HG02623 (cell line): ENCODE measurements around the gene ADGRL3.
"Not testable (repeated sequence)": the region's sequence is repeated elsewhere in the genome, so short reads cannot be mapped to it uniquely, and the experiment has no call there.

Source experiments
- ATAC-seq: cut with Tn5 transposase; IDR thresholded peaks from one replicate; pipeline ENCODE4 v1.9.1; 2021; ENCODE audit warnings: moderate library complexity; ENCODE audit not compliant: unreplicated experiment

The ADGRL3 gene

GRCh38 chr4:61771056-61771455 lies 570.9 kb downstream of the ADGRL3 start:
- no peak for ATAC-seq

GRCh38 chr4:61772126-61772525 lies 572.0 kb downstream of the ADGRL3 start:
- no peak for ATAC-seq

DNA sequence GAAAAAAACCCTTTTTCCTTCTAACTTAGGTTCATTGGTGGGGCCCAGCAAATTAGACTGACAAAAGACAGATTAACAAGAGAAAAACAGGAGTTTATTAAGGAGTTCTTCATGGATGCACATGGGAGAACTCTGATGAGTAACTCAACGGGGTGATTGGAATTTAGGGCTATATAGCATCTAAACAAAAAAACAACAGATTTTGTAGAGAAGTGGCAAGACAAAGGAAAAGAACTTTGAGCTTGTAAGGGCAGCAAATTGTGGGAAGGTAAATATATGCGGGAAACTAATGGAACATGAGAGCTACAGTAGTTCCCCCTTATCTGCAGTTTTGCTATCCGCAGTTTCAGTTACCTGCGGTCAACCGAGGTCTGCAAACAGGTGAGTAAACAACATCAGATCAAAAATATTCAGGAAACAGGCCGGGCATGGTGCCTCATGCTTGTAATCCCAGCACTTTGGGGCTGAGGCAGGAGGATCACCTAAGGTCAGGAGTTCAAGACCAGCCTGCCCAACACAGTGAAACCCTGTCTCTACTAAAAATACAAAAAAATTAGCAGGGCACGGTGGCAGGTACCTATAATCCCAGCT lies 573.6 kb downstream of the ADGRL3 start:
- no peak for ATAC-seq

- no peak for ATAC-seq
These were observed 582.0 kb downstream of the ADGRL3 start for GRCh38 chr4:61782133-61782532.

DNA sequence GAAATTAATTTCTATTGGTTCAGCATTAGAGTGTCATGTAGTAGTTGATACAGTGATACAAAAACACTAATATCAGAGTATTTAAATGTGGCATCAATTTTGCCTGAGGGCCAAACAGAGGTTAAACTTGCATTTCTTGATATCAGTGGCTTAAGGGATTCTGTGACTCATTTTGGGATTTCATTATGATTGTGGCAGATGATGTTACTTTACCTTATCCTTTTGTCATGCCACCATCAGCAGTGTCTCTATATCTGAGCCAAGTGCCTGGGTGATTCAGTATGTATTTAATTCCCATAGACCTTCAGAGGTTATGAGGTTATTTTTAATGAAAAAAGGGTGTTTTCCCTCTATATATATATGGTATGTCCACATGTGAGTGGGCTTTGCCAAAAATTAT lies 582.9 kb downstream of the ADGRL3 start:
- peak; percentile 91 for ATAC-seq

GRCh38 chr4:61785761-61786160 lies 585.6 kb downstream of the ADGRL3 start:
- ATAC-seq, result no peak

DNA sequence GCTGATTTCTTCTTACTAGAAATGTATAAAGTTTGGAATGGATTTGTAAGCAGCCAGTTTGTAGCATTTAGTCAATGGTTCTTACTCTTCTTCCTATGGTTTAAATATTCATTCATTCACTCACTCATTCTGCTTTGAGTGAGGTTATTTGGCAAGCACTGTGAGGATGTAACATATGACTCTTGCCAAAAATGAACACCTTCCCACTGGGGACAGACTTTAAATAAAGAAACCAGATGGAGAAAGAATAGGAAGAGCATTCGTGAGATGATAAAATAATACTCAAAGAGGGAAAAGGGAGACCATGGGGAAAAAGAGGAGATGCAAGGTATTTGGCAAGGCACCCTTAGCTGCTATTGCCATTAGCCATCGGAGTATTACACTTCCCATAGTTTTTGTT lies 586.1 kb downstream of the ADGRL3 start:
- ATAC-seq, result no peak

GRCh38 chr4:61795998-61796397 lies 595.9 kb downstream of the ADGRL3 start:
- no peak for ATAC-seq

GRCh38 chr4:61799794-61800193 lies 599.7 kb downstream of the ADGRL3 start:
- no peak for ATAC-seq

DNA sequence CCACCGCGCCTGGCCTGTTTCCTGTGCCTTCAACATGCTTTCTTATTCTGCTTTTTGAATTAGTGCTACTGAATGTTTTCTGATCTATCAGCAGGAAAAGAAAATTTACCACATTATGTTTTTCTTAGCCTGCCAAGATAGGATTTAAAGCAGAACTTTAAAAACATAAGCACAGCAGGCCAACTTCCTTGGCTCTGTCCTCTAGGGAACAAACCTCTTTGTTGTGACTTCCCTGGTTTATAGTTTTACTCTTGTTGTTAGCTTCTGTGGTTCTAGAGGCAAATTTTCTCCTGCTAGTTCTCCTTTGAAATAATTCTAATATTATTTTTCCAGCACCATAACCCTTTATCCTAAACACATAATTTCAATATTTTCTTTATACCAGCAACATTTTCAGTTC lies 605.1 kb downstream of the ADGRL3 start:
- no peak for ATAC-seq

- no peak for ATAC-seq
These were observed 605.9 kb downstream of the ADGRL3 start for GRCh38 chr4:61805979-61806378.

DNA sequence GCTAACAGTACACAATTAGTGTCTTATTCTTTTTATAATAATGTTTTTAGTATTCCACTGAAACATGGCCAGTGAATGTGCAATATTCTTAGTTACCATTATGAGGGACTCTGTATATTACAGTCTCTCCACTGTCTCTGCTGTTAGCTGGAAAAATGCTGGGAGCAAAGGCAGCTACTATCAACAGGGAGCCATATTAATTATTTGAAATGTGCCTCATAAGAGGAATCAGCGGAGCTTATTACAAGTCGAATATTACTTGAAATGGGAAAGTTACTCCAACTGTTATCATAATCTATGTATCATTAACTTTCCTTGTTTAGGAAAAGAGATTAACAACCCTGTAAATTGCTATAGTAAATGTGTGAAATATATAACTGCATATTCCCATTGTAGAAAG lies 612.0 kb downstream of the ADGRL3 start:
- no peak for ATAC-seq

- no peak for ATAC-seq
These were observed 616.9 kb downstream of the ADGRL3 start for GRCh38 chr4:61817071-61817470.

DNA sequence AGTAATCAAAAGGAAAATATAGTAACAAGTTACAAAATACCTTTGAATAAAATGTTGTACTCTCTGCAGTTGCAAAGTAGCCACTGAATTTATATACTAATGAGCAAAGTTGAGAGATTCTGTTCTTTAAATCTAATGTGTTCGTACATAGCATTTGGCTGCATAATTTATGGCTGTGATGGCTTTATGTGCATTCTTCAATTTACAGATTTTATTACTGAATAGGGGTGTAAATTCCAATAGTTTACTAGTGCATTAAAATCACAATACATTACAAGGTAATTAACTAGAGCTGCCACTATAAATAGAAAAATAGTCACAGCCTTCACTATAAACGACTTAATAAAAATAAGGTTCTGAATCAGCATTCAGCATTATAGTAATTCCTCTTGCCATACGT lies 620.0 kb downstream of the ADGRL3 start:
- ATAC-seq, result no peak

GRCh38 chr4:61824454-61824853 lies 624.3 kb downstream of the ADGRL3 start:
- no peak for ATAC-seq

DNA sequence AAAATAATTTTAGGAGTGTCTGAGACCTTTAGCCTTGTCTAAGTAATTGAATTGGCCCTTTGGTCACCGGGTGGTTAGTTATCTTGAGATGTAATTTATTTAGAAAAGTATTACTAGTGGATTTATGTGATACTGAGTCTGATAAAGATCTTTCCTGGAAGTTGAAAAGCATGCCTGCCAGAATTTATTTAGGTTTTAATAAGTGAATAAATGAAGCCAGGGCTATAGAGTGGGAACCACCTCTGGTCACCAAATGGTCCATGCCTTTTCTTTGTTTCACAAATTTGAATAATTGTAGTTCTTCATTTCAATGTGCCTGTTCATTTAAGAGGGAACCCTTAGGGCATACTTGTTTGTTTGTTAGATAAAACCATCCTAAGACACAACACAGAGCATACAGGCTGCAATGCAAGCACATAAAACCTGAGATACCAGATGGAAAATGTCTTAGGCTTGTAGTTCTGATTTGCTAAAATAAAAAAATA lies 627.8 kb downstream of the ADGRL3 start:
- ATAC-seq, result no peak

GRCh38 chr4:61828960-61829359 lies 628.8 kb downstream of the ADGRL3 start:
- ATAC-seq, result no peak

DNA sequence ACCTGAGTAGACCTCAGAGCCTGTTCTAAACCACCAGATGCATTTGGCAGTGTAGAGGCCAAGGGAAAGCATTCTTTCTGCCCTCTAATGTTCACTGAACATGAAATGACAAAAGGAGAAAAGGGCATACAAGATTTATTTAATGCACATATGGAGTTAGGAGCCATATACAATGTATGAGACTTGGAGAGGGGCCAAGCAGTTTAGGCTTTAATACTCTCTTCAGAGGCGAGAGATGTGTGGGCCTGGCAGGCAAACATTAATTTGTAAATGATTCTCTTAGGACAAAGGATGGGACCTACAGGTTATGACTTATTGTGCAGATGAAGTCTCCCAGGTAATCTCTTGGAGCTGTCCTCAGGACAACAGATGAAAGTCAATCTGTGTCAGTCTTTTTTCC lies 631.9 kb downstream of the ADGRL3 start:
- ATAC-seq, result no peak

DNA sequence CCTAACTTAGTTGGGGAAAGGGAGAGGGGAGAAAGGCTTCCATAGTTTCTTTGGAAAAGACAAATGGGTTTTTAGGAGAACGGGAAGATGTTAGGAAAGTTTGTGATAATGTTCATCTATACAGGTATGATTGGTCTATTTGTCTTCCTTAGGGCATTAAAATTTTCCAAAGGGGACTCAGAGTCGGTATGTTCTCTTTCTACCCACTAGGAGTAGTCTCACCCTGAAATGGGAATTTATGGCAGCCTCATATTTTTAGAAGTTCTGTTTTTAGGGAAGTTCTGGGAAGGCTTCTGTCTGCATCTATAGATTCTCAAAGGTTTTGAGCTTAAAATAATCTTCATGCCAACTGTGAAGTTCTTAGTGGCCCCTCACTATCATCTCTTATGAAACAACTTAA lies 637.3 kb downstream of the ADGRL3 start:
- no peak for ATAC-seq

DNA sequence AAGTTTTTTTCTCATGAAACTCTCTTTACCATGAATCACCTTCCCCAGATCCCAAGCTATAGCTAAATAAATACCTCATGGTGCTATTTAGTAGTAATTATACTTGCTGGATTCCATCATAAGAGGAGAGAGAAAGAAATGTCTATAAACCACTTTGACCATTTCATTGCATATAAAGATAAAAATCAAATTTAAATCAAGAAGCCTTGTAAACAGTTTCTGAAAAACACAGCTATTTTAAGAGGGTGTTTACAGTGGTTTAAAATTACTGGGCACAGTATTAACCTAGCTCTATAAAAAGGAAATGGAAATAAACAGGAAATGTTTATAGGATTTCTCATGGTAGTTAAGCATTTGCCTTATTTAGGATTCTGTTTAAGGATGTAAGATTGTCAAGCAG lies 637.9 kb downstream of the ADGRL3 start:
- no peak for ATAC-seq

DNA sequence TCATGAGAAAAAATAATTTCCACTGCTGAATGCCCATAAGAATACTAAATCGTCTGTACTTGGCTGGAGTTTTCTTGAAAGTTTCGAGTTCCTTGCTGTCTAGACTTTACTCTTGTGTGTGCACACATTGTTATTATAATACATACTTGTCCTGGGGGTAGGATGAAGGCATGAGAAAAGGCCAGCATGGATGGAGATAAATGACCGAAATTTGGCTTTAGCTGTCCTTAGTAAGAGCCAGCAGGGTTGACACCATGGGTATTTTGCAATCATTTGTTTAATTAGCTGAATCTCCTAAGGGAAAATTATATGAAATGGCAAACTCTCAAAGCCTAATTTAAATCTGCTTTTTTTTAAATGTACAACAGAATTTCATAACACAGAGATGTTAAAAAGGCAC lies 641.6 kb downstream of the ADGRL3 start:
- ATAC-seq, result no peak

GRCh38 chr4:61851126-61851525 lies 651.0 kb downstream of the ADGRL3 start:
- ATAC-seq, result no peak

DNA sequence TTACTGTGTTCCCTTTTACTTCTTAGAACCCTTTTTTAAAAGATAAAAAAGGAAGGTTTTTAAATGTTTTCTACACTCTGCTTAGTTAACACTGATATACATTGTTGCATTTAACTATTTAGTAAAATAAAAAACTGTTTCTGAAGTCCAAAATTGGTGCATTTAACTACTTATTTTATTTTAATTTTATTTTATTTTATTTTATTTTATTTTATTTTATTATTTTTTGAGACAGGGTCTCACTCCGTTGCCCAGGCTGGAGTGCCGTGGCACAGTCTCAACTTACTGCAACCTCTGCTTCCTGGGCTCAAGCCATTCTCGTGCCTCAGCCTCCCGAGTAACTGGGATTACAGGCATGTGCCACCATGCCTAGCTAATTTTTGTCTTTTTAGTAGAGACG lies 652.0 kb downstream of the ADGRL3 start:
- not testable (repeated sequence) for ATAC-seq
